HepG2 (cell line): ENCODE data around the gene APLP1. TPM values are rescaled to one million over a fixed set of nuclear protein-coding genes. Genes with fewer than 3 reads are reported as not detected.

Experiments used
- ATAC-seq: fragments of 200-7000 bp; cut with Tn5 transposase; 3 replicates; pipeline ENCODE4 v1.9.1; 2020; ENCODE audit warnings: mild to moderate bottlenecking, moderate library complexity
- BruUV-seq: library from RNA; stranded (reverse); fragments of 400-500 nt; replicated peaks from 2 replicates; lab custom pipeline; 2021; lab: Mats Ljungman, UMichigan
- CTCF ChIA-PET: fragments of 300-600 bp; formaldehyde crosslinking; extraction: SDS; loops from one replicate; lab custom pipeline; 2021; ENCODE audit warnings: low total read pairs, inconsistent platforms, low intra/inter-chr PET ratio; lab: Yijun Ruan, JAX
- POLR2A ChIA-PET: fragments of 350-600 bp; sonication (Branson Sonifier 250); formaldehyde crosslinking; loops from one replicate; lab custom pipeline; 2020; ENCODE audit warnings: antibody characterized with exemption, inconsistent platforms; lab: Yijun Ruan, JAX
- DNase-seq: peaks from one replicate; pipeline ENCODE4 v3.0.0-alpha.2; 2015; ENCODE audit warnings: low spot score
- FAIRE-seq: peaks from 3 replicates; lab custom pipeline; 2011; peaks lifted over from hg19 to GRCh38; lab: Jason Lieb, UNC
- H2AFZ ChIP-seq: one replicate; pipeline ENCODE4 v1.6.1; 2011; ENCODE audit warnings: low read length, inconsistent platforms
- H3K27ac ChIP-seq: fragments of 300-600 bp; 3 replicates; pipeline ENCODE4 v1.8.0; 2011; ENCODE audit warnings: mixed run types, mild to moderate bottlenecking, mixed read lengths, low read length, inconsistent platforms; ENCODE audit not compliant: insufficient read depth; ENCODE audit errors: extremely low read length
- H3K27me3 ChIP-seq, 2 experiments: fragments of 200-600 bp in 1 of 2; 2 replicates in 1 of 2; 3 replicates in 1 of 2; pipeline versions ENCODE4 v1.6.0 to v1.8.0; 2011; ENCODE audit warnings: low read length in 2 of 2, mild to moderate bottlenecking in 2 of 2, moderate library complexity in 2 of 2, inconsistent platforms in 1 of 2; ENCODE audit not compliant: insufficient read depth in 2 of 2, control insufficient read depth in 1 of 2
- H3K36me3 ChIP-seq, 2 experiments: fragments of 200-600 bp in 1 of 2; replicated peaks in 1 of 2; 2 replicates in 1 of 2; 3 replicates in 1 of 2; pipeline versions ENCODE4 v1.5.1 to v1.8.0; 2011; ENCODE audit warnings: low read length in 2 of 2, inconsistent platforms in 1 of 2; ENCODE audit not compliant: insufficient read depth in 2 of 2, control insufficient read depth in 1 of 2
- H3K4me1 ChIP-seq: 2 replicates; pipeline ENCODE4 v1.5.1; 2012; ENCODE audit warnings: low read length, inconsistent platforms; ENCODE audit not compliant: insufficient read depth
- H3K4me2 ChIP-seq: 2 replicates; pipeline ENCODE4 v1.6.0; 2011; ENCODE audit warnings: low read depth, low read length, inconsistent platforms
- H3K4me3 ChIP-seq, 3 experiments: fragments of 200-600 bp in 1 of 3; sonication (generic), shearing (Covaris generic) in 1 of 3; replicated peaks in 1 of 3; 2 replicates each; pipeline ENCODE4 v1.5.1; 2011 to 2016; ENCODE audit warnings: low read length in 3 of 3, inconsistent platforms in 2 of 3, low read depth in 2 of 3, mild to moderate bottlenecking in 2 of 3, control low read depth in 1 of 3, mixed read lengths in 1 of 3; ENCODE audit not compliant: insufficient read depth in 1 of 3
- H3K79me2 ChIP-seq: one replicate; pipeline ENCODE4 v1.6.1; 2011; ENCODE audit warnings: low read length, inconsistent platforms; ENCODE audit not compliant: insufficient read depth
- H3K9ac ChIP-seq: 2 replicates; pipeline ENCODE4 v1.6.0; 2011; ENCODE audit warnings: mild to moderate bottlenecking, low read depth, low read length, inconsistent platforms; ENCODE audit not compliant: insufficient read depth
- H3K9me3 ChIP-seq: 2 replicates; pipeline ENCODE4 v1.5.1; 2012; ENCODE audit warnings: mild to moderate bottlenecking, low read length
- H4K20me1 ChIP-seq: 2 replicates; pipeline ENCODE4 v1.6.0; 2011; ENCODE audit warnings: inconsistent platforms, mild to moderate bottlenecking, low read length, moderate library complexity; ENCODE audit not compliant: insufficient read depth
- AKAP8 ChIP-seq: sonication (generic); formaldehyde crosslinking; IDR thresholded peaks from 2 replicates; pipeline ENCODE4 v1.5.1; 2020; ENCODE audit warnings: mild to moderate bottlenecking, missing genetic modification reagents
- ELF4 ChIP-seq: sonication (generic); formaldehyde crosslinking; IDR thresholded peaks from 2 replicates; pipeline ENCODE4 v1.5.0; 2020; ENCODE audit warnings: missing genetic modification reagents, mild to moderate bottlenecking, moderate library complexity, borderline replicate concordance
- GABPB1 ChIP-seq: IDR thresholded peaks from 2 replicates; pipeline ENCODE4 v1.6.1; 2016; ENCODE audit warnings: mild to moderate bottlenecking, missing genetic modification reagents, moderate library complexity, missing compliant biosample characterization
- HDAC2 ChIP-seq: sonication (generic); formaldehyde crosslinking; IDR thresholded peaks from 2 replicates; pipeline ENCODE4 v1.4.0; 2020; ENCODE audit warnings: missing genetic modification reagents
- HOXA5 ChIP-seq: sonication (generic); formaldehyde crosslinking; IDR thresholded peaks from 2 replicates; pipeline ENCODE4 v1.4.0; 2020; ENCODE audit warnings: missing genetic modification reagents
- KAT8 ChIP-seq: IDR thresholded peaks from 2 replicates; pipeline ENCODE4 v1.6.1; 2016; ENCODE audit warnings: missing genetic modification reagents, missing compliant biosample characterization
- MXI1 ChIP-seq: IDR thresholded peaks from 3 replicates; pipeline ENCODE4 v1.6.1; 2012; ENCODE audit warnings: low read depth, low read length, inconsistent platforms, borderline replicate concordance
- MYNN ChIP-seq: sonication (generic); formaldehyde crosslinking; IDR thresholded peaks from 2 replicates; pipeline ENCODE4 v1.4.0; 2020; ENCODE audit warnings: mild to moderate bottlenecking, low read depth, missing genetic modification reagents
- POLR2G ChIP-seq: fragments of 200-400 bp; formaldehyde crosslinking; IDR thresholded peaks from 2 replicates; pipeline ENCODE4 v1.6.1; 2018; ENCODE audit warnings: mild to moderate bottlenecking, low read depth, low read length, moderate library complexity
- SIN3A ChIP-seq: IDR thresholded peaks from 2 replicates; pipeline ENCODE4 v1.6.1; 2011; ENCODE audit warnings: low read depth, mild to moderate bottlenecking, control low read depth, low read length, borderline replicate concordance
- SNAPC2 ChIP-seq: sonication (generic); formaldehyde crosslinking; IDR thresholded peaks from 2 replicates; pipeline ENCODE4 v1.8.1; 2022; ENCODE audit warnings: mild to moderate bottlenecking, missing genetic modification reagents
- TSC22D2 ChIP-seq: sonication (generic); formaldehyde crosslinking; IDR thresholded peaks from 2 replicates; pipeline ENCODE4 v1.5.1; 2020; ENCODE audit warnings: missing genetic modification reagents, mild to moderate bottlenecking, borderline replicate concordance
- ZBTB33 ChIP-seq: sonication (generic); formaldehyde crosslinking; IDR thresholded peaks from 2 replicates; pipeline ENCODE4 v1.4.0; 2020; ENCODE audit warnings: missing genetic modification reagents
- ZMAT5 ChIP-seq: sonication (generic); formaldehyde crosslinking; IDR thresholded peaks from 2 replicates; pipeline ENCODE4 v1.5.0; 2020; ENCODE audit warnings: mild to moderate bottlenecking, low read depth, missing genetic modification reagents, borderline replicate concordance
- ZNF121 ChIP-seq: sonication (generic); formaldehyde crosslinking; IDR thresholded peaks from 2 replicates; pipeline ENCODE4 v1.5.0; 2020; ENCODE audit warnings: mild to moderate bottlenecking, missing genetic modification reagents
- ZNF207 ChIP-seq: fragments of 450-650 bp; IDR thresholded peaks from 2 replicates; pipeline ENCODE4 v1.6.1; 2016; ENCODE audit warnings: antibody characterized with exemption, borderline replicate concordance
- ZNF281 ChIP-seq: sonication (generic); formaldehyde crosslinking; IDR thresholded peaks from 2 replicates; pipeline ENCODE4 v1.4.0; 2020; ENCODE audit warnings: missing genetic modification reagents, borderline replicate concordance
- ZNF33B ChIP-seq: sonication (generic); formaldehyde crosslinking; IDR thresholded peaks from 2 replicates; pipeline ENCODE4 v1.5.1; 2020; ENCODE audit warnings: mild to moderate bottlenecking, missing genetic modification reagents
- ZNF501 ChIP-seq: sonication (generic); formaldehyde crosslinking; IDR thresholded peaks from 2 replicates; pipeline ENCODE4 v1.5.1; 2020; ENCODE audit warnings: mild to moderate bottlenecking, moderate library complexity, missing genetic modification reagents
- ZNF570 ChIP-seq: sonication (generic); formaldehyde crosslinking; IDR thresholded peaks from 2 replicates; pipeline ENCODE4 v1.4.0; 2020; ENCODE audit warnings: mild to moderate bottlenecking, missing genetic modification reagents, borderline replicate concordance
- ZNF660 ChIP-seq: sonication (generic); formaldehyde crosslinking; IDR thresholded peaks from 2 replicates; pipeline ENCODE4 v1.5.1; 2020; ENCODE audit warnings: mild to moderate bottlenecking, low read depth, missing genetic modification reagents, borderline replicate concordance
- WGBS: methylation state at CpG from one replicate; pipeline ENCODE4 v1.1.6; 2017; ENCODE audit warnings: low lambda C conversion rate; 5-methylcytosine and 5-hydroxymethylcytosine counted together
- in situ Hi-C: cut with HindIII; loops from 2 replicates; pipeline ENCODE4 v1.10.0; 2017; ENCODE audit warnings: low pct_unique_long_range_greater_than_20kb; ENCODE audit not compliant: extremely low pct_ligation_motif_present
- intact Hi-C: fragments of 100-400 bp; cut with micrococcal nuclease; formaldehyde crosslinking; loops from one replicate; pipeline ENCODE4 v1.10.0; 2022; ENCODE audit not compliant: unreplicated experiment
- polyA plus RNA-seq, 8 experiments: library from polyadenylated mRNA; depleted of rRNA in 3 of 8; stranded (reverse) in 7 of 8; unstranded in 1 of 8; fragments of >200 nt; fragmentation: Illumina TruSeq in 4 of 8; extraction: Trizol in 4 of 8; gene quantifications; 2 replicates each; pipeline versions ENCODE4 v1.2.1 to v1.2.3, GENCODE V29; 2011 to 2016; ENCODE audit warnings: low read depth in 4 of 8, missing spikeins in 1 of 8, mixed read lengths in 1 of 8; ENCODE audit not compliant: insufficient read depth in 1 of 8
- total RNA-seq, 5 experiments: library from RNA; depleted of rRNA; stranded (reverse); fragments of >200 nt; fragmentation: Illumina TruSeq; extraction: Trizol; gene quantifications; 2 replicates each; pipeline ENCODE4 v1.2.3, GENCODE V29; 2016; ENCODE audit warnings: low read depth in 1 of 5

Gene APLP1
- total and polyA plus RNA-seq, 2 of the 13 experiments (the other 11 are each of a cell fraction or from before 2014, with no cell fraction given): 2.0 to 2.9 TPM

GRCh38 chr19:35862528-35862927 is 5.8 kb upstream of the APLP1 start:
- H3K27me3 ChIP-seq: peaks cover 2 to 24% of the 10 kb centered on the region in 2 experiments; a peak in 4 of 5 replicates
- ChIA-PET POLR2A (interaction anchor here (0.6 kb wide), 1 partner anchor 18 kb away, joined by 3 read pairs; no protein-coding TSS in a partner anchor), CTCF (no interaction called here)
- no peak overlapping the region for H3K27ac ChIP-seq
- peak; percentile 39 for FAIRE-seq
- no peak overlapping the region for H3K9ac ChIP-seq
- in situ Hi-C loops: no loop called here
- no peaks in the 10 kb centered on the region for H3K9me3 ChIP-seq
- H3K4me1 ChIP-seq: peaks cover 26% of the 10 kb centered on the region
- peak; percentile 50 for ATAC-seq
- H4K20me1 ChIP-seq: no peaks in the 10 kb centered on the region
- intact Hi-C loops: loop anchor here (5.0 kb wide), 1 partner anchor 50 kb away; the partner anchor contains the start of gene PRODH2
- H2AFZ ChIP-seq: no peak overlapping the region
- DNase-seq: peak; percentile 42
- BruUV-seq: no TSS peak
- peak overlapping the region; percentile 92 for H3K4me2 ChIP-seq
- 57% methylated on average over 7 of the region's 14 CpGs for WGBS
- no peak overlapping the region for H3K4me3 ChIP-seq
- no peaks in the 10 kb centered on the region for H3K79me2 ChIP-seq
- no peaks in the 10 kb centered on the region for H3K36me3 ChIP-seq
- TF ChIP-seq KAT8 (CRISPR knock-in tag) (no peak), ZNF121 (CRISPR knock-in tag) (no peak), ZBTB33 (CRISPR knock-in tag) (peak; percentile 16; the same call in 1 of the 2 replicates), ZNF33B (CRISPR knock-in tag) (no peak), AKAP8 (CRISPR knock-in tag) (no peak), HDAC2 (CRISPR knock-in tag) (0 out of 2 replicates have a peak, but pooled peaks have one; percentile 29), TSC22D2 (CRISPR knock-in tag) (no peak), ZNF207 (no peak), MXI1 (no peak), MYNN (no peak), ZMAT5 (CRISPR knock-in tag) (no peak), ELF4 (CRISPR knock-in tag) (no peak), GABPB1 (CRISPR knock-in tag) (peak; percentile 27; the same call in 1 of the 2 replicates), ZNF281 (CRISPR knock-in tag) (no peak), HOXA5 (CRISPR knock-in tag) (no peak), SNAPC2 (CRISPR knock-in tag) (no peak), POLR2G (no peak), ZNF501 (no peak), SIN3A (no peak), ZNF570 (CRISPR knock-in tag) (no peak), ZNF660 (no peak)
